Suppressor macrophage treated with lipopolysaccharide for 4 hours (primary cell): ENCODE measurements around the gene PGM2.
"Not testable (repeated sequence)": the region's sequence is repeated elsewhere in the genome, so short reads cannot be mapped to it uniquely, and the experiment has no call there.

Experiments used
- DNase-seq: peaks from one replicate; pipeline ENCODE4 v3.0.0-alpha.2; 2020

Gene PGM2

GRCh38 chr4:37820458-37820857 lies 6.0 kb upstream of the PGM2 start:
- not testable (repeated sequence) for DNase-seq

DNA sequence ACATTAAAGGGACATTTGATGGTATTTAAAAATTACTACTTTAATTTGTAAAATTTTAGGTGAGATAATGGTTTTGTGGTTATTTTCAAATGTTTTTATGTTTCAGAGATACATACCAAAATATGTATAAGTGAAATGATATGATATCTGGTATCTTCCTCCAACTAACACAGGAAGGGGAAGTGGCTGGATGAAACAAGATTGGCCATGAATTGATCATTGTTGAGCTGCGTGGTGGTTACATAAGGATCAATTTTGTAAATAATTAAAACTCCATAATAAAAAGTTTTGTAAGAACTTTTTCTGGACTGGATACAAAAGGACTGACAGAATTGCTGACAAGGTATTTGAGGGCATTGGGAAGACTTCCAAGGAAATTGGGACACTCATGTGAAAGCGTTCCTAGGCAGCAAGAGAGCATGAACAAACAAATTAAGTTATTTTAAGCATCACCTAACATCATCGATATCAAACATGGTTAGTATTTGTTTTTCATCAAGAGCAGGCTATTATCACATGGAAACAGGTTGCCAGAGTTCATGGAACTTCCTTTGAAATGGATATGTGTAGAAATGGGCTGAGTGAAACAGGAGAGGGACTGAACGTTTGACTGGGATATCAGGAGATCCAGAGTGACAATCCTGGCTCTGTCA lies 4.4 kb upstream of the PGM2 start:
- no peak for DNase-seq

- DNase-seq: not testable (repeated sequence)
These were observed 985 bp upstream of the PGM2 start for GRCh38 chr4:37825501-37825900.

GRCh38 chr4:37825968-37826294 lies 555 bp upstream of the PGM2 start:
- no peak for DNase-seq

DNA sequence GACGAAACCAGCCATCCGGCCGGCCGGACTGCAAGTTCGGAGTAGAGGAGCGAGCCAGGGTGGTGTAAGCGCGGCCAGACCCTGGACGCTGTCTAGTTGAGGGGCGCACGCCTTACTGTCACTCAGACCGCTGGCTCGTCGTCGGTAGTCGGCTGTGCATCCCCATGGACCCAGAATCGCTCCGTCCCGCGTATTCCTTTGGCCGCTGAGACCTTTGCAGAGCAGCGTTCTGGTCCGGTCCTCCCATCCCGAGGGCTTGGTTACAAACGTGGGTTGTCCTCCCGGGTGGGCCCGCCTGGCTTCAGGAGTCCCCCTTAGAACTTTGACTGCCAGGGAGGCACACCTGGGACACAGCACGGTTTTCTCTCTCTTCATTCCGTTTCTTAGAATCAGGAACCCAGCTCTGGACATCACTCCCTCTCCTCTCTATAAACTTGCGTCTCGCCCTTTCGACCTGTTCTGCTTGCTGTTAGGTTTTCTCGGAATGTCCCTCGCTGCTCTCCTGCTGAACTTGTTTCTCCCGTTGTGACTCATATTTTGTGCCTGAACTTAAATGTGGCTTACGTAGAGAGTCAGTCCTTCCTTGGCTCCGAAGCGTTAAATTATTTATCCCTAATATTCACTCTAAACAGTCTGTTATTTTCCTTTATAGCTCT lies 672 bp downstream of the PGM2 start:
- DNase-seq: peak; percentile 28

- no peak for DNase-seq
These were observed 1.4 kb downstream of the PGM2 start for GRCh38 chr4:37827802-37828321.

DNA sequence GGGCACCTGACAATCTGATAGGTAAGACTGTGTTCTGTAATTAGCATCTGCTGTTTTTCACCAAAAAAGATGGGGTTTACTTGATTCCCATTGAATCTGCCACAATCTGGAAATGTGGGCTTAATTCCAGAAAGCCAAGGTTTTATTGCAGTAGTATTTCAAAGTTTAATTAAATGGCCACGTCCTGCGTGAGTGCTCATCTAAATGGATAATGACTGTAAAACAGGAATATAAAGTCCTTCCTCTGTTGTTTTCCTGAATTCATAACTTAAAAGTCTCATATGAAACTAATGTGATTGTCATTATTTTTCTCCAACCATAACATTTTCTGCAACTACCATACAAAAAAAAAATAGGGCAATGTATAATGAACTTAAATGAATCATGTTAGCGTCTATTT lies 2.4 kb downstream of the PGM2 start:
- DNase-seq: no peak

DNA sequence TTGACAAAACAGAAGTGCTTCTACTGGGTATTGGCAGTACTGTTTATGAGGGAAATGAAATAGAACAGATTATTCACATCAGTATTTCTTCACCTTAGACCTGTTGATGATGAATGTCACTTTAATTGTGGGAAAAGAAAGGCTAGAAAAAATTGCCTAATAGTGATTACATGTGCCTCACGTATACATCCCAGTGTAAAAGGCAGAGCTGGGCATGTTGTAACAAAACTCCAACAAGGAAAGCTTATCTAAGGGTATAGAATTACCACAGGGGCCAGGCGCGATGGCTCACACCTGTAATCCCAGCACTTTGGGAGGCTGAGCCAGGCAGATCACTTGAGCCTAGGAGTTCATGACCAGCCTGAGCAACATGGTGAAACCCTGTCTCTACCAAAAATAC lies 4.2 kb downstream of the PGM2 start:
- no peak for DNase-seq

DNA sequence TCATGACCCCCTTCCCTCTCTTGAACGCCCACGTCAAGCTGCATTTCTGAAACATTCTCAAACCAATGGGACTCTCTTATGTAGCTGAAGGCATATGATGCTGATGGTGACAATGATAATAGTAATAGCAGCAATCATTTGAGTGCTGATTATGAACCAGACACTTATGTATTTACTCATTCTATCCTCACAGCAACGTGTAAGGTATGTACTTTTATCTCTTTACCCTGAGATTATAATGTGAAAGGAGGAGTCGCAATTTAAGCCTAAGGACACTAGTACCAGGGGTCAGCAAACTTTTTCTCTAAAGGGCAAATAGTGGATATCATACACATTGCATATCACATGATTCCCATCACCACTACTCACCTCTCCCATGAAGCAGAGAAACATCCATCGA lies 8.5 kb downstream of the PGM2 start:
- DNase-seq: no peak

GRCh38 chr4:37835806-37836205 lies 9.3 kb downstream of the PGM2 start:
- DNase-seq: no peak

DNA sequence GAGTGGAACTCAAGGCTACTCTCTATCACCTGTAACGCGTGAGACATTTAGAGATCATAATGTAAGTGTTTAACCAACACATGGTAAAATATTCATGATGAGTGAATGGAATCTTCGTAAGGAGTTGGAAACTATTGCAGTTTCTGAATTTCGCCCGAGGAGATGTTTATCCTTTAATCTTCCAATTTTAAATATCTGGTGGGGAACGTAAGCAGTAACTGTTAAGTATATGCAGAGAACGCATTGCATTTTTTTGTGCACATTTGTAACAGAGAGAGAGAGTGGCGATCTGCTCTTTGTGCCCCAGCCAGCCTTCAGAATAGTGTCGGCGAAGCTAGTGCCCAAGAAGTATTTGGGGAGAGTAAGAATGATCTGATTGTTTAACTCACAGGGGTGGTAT lies 9.8 kb downstream of the PGM2 start:
- DNase-seq: no peak

GRCh38 chr4:37836838-37837440 lies 10.5 kb downstream of the PGM2 start:
- no peak for DNase-seq

DNA sequence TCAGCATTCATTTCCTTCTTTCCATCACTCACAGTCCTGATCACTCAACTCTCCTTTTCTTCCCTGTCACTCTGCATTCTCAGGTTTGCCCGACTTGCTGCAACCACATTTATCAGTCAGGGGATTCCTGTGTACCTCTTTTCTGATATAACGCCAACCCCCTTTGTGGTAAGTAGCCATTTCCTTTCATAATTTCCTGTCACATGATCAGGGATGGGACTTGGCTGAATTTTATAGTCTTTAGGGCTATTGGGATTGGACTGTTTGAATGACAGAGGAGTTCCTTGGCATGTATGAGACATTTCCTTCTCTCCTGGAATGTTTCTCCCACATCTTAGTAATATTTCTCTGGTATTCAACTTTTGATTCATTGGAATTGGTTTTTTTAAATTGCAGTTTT lies 11.0 kb downstream of the PGM2 start:
- no peak for DNase-seq

GRCh38 chr4:37839426-37839825 lies 12.9 kb downstream of the PGM2 start:
- DNase-seq: no peak

- DNase-seq: no peak
These were observed 17.7 kb downstream of the PGM2 start for GRCh38 chr4:37844204-37844603.

GRCh38 chr4:37845201-37845600 lies 18.7 kb downstream of the PGM2 start:
- no peak for DNase-seq

GRCh38 chr4:37847311-37847884 lies 20.9 kb downstream of the PGM2 start:
- DNase-seq: peak; percentile 41

- DNase-seq: peak; percentile 83
These were observed 25.9 kb downstream of the PGM2 start for GRCh38 chr4:37852376-37852775.

GRCh38 chr4:37858112-37858511 lies 31.6 kb downstream of the PGM2 start:
- DNase-seq: no peak

- DNase-seq: no peak
These were observed 32.4 kb downstream of the PGM2 start for GRCh38 chr4:37858872-37859271.

DNA sequence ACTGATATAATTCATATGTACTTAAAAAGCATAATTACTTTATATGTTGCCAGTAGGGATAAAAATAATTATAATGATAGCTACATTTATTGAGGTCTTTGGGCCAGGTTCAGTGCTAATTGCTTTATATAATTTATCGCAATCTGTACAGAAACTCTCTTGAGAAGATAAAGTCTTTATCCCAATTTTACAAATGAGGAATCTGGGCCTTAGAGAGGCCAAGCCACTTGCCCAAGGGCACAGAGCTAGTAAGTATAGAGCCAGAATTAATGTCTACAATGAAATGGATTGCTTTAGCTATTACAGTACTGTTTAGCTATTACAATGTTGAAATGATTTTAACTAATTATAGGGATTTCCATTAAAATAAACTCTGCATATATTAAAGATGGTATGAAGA lies 33.8 kb downstream of the PGM2 start:
- DNase-seq: no peak

DNA sequence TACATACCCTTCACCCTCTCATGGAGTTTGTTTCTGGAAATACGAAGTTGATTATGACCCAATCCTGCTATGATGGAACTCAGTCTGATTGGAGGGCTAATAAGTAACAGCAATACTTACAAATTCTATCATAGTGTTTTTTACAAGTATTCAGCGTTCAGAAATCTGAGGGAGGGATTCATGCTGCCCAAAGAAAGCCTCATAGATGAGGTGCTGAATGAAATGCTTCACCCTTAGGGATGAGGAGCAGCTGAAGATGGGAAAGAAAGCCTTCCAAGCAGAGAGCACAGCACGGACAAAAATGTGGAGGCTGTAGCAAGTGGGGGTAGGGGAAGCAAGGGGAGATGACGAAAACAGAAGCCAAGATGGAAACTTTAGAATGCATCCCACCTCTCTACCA lies 36.5 kb downstream of the PGM2 start:
- DNase-seq: no peak

- peak; percentile 87 for DNase-seq
These were observed 38.3 kb downstream of the PGM2 start for GRCh38 chr4:37864786-37865185.

- DNase-seq: no peak
These were observed 39.0 kb downstream of the PGM2 start for GRCh38 chr4:37865450-37865849.
